Measurements from ENCODE around the gene ZNF627. TPM values are rescaled to one million over a fixed set of nuclear protein-coding genes. Genes with fewer than 3 reads are reported as not detected.

Gene ZNF627
- total and polyA plus RNA-seq, 2 of the 8 experiments (the other 6 are each of a cell fraction or from before 2014, with no cell fraction given), result 7.2 to 13.7 TPM

DNA sequence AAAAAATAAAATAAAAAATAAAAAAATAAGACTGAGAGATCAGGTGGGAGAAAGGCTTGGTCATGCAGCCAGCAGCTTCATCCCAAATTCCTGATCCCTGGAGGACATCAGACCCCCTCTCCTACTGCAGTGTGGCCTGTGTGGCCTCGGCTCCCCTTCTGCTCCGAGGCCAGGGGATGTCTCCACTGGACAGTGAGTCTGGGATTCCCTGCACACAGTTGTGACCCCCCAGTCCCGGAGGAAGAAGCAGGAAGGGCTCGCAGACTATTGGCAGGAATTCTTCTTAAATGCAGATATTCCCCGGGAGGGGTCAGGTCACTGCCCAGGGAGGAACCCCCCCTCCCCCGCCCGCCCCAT, 41.9 kb downstream of the ZNF627 start:
- H3K23ac ChIP-seq (ENCODE audit: insufficient read length), result no peak overlapping the region
- no peaks in the 10 kb centered on the region for H3K79me2 ChIP-seq (ENCODE audit: control insufficient read depth in 1 of 2, insufficient read depth in 2 of 2, low read length in 2 of 2)
- H2BK20ac ChIP-seq (ENCODE audit: low read length), result no peak overlapping the region
- H2AFZ ChIP-seq (ENCODE audit: low read length), result peak overlapping the region; percentile 93; the same call in 1 of the 2 replicates
- no peak overlapping the region for H3K27ac ChIP-seq (ENCODE audit: low read depth, low read length)
- no peak overlapping the region for H3K56ac ChIP-seq (replicated peaks; ENCODE audit: insufficient read length, low read depth, low read length)
- DNase-seq (ENCODE audit: low read depth in 1 of 2, low spot score in 2 of 2) (no peak), FAIRE-seq (no peak)
- ChIA-PET CTCF (ENCODE audit: partially characterized antibody) (interaction anchor here (0.6 to 1.8 kb wide), 4 partner anchors 16 to 250 kb away, joined by 3 to 5 read pairs (median 4); no protein-coding TSS in a partner anchor), POLR2A (ENCODE audit: partially characterized antibody) (interaction anchor here (0.7 to 3.5 kb wide), 6 partner anchors 9 to 81 kb away, joined by 3 to 17 read pairs (median 4); partner anchors contain the start of gene ELOF1)
- H3K4me1 ChIP-seq (replicated peaks in 1 of 4; ENCODE audit: control insufficient read depth in 3 of 4, insufficient read depth in 4 of 4, low read length in 3 of 4), result peaks cover 0 to 5% (median under 1%) of the 10 kb centered on the region in 4 experiments; a peak in 3 of 7 replicates
- H3K23me2 ChIP-seq (ENCODE audit: low read depth, low read length), result no peaks in the 10 kb centered on the region
- peak overlapping the region; percentile 14; the same call in 1 of the 2 replicates for H4K8ac ChIP-seq (ENCODE audit: extremely low read depth, insufficient read depth, low read length)
- H4K91ac ChIP-seq (replicated peaks; ENCODE audit: insufficient read length, low read length), result peak overlapping the region; percentile 81
- no peak overlapping the region for H2BK5ac ChIP-seq (ENCODE audit: low read depth, low read length)
- H3K14ac ChIP-seq (ENCODE audit: insufficient read length), result no peak overlapping the region
- peak overlapping the region in 1 of 4 experiments; percentile 35; a peak in 1 of 7 replicates for H3K9ac ChIP-seq (replicated peaks in 1 of 4; ENCODE audit: extremely low read depth in 1 of 4, low read depth in 3 of 4, low read length in 3 of 4)
- WGBS, 2 experiments (ENCODE audit: extremely low coverage in 1 of 2, insufficient coverage in 1 of 2, insufficient read length in 1 of 2, insufficient replicate concordance in 2 of 2, low coverage in 1 of 2, low lambda C conversion rate in 2 of 2, missing lambda C conversion rate in 1 of 2), result 13% methylated on average over 7 of the region's 7 CpGs; no CpG with 5 or more reads in 1 of the 2 experiments
- H3K18ac ChIP-seq (ENCODE audit: extremely low read depth, low read length), result peak overlapping the region; percentile 78; the same call in 1 of the 2 replicates
- no peaks in the 10 kb centered on the region for H3K79me1 ChIP-seq (ENCODE audit: low read depth, low read length)
- no peaks in the 10 kb centered on the region for H3K27me3 ChIP-seq (replicated peaks in 1 of 4; ENCODE audit: control insufficient read depth in 3 of 4, extremely low read depth in 1 of 4, insufficient read depth in 3 of 4, low read length in 3 of 4)
- H2AK5ac ChIP-seq (ENCODE audit: low read depth, low read length), result no peak overlapping the region
- no peaks in the 10 kb centered on the region for H4K20me1 ChIP-seq (replicated peaks in 1 of 2; ENCODE audit: control insufficient read depth in 1 of 2, insufficient read depth in 2 of 2, low read length in 2 of 2)
- no peak overlapping the region for H3K4ac ChIP-seq (replicated peaks; ENCODE audit: insufficient read length, low read depth, low read length)
- H2BK120ac ChIP-seq (replicated peaks; ENCODE audit: low read depth, low read length), result no peak overlapping the region
- H2BK12ac ChIP-seq (ENCODE audit: low read depth, low read length), result no peak overlapping the region
- no peaks in the 10 kb centered on the region for H3K9me3 ChIP-seq (ENCODE audit: insufficient read depth in 2 of 2, low read depth in 1 of 2, low read length in 1 of 2)
- peak overlapping the region; percentile 44 to 62 for H3K4me2 ChIP-seq (ENCODE audit: insufficient read depth in 1 of 2, low read depth in 2 of 2, low read length in 2 of 2)
- peak overlapping the region; percentile 92; the same call in 1 of the 2 replicates for H2BK15ac ChIP-seq (ENCODE audit: low read length)
- H3K4me3 ChIP-seq (ENCODE audit: extremely low read depth in 1 of 4, insufficient read depth in 2 of 4, low read depth in 3 of 4, low read length in 4 of 4), result peak overlapping the region; percentile 19 to 98 (median 80); a peak in 7 of 8 replicates
- peak overlapping the region; percentile 80 for H4K5ac ChIP-seq (ENCODE audit: insufficient read length, low read depth, low read length)
- H3K36me3 ChIP-seq (ENCODE audit: control insufficient read depth in 2 of 4, insufficient read depth in 4 of 4, low read length in 3 of 4), result no peaks in the 10 kb centered on the region
- TF ChIP-seq GTF2F1 (IDR thresholded peaks at IDR 0.05; ENCODE audit: borderline replicate concordance, low read depth, low read length) (no peak), GABPA (IDR thresholded peaks at IDR 0.05; ENCODE audit: borderline replicate concordance, insufficient read depth, low read length) (no peak), RNF2 (IDR thresholded peaks at IDR 0.05; ENCODE audit: borderline replicate concordance, low read depth, low read length, missing control alignments, poor library complexity, severe bottlenecking) (no peak), KDM1A (IDR thresholded peaks at IDR 0.05; ENCODE audit: borderline replicate concordance, low read length) (no peak), SIRT6 (IDR thresholded peaks at IDR 0.05; ENCODE audit: low read length) (no peak), RXRA (IDR thresholded peaks at IDR 0.05; ENCODE audit: insufficient read depth, low read depth, low read length) (no peak), CHD1 (IDR thresholded peaks at IDR 0.05; ENCODE audit: low read depth, low read length) (no peak)
- TF ChIP-seq, protein P1, sequence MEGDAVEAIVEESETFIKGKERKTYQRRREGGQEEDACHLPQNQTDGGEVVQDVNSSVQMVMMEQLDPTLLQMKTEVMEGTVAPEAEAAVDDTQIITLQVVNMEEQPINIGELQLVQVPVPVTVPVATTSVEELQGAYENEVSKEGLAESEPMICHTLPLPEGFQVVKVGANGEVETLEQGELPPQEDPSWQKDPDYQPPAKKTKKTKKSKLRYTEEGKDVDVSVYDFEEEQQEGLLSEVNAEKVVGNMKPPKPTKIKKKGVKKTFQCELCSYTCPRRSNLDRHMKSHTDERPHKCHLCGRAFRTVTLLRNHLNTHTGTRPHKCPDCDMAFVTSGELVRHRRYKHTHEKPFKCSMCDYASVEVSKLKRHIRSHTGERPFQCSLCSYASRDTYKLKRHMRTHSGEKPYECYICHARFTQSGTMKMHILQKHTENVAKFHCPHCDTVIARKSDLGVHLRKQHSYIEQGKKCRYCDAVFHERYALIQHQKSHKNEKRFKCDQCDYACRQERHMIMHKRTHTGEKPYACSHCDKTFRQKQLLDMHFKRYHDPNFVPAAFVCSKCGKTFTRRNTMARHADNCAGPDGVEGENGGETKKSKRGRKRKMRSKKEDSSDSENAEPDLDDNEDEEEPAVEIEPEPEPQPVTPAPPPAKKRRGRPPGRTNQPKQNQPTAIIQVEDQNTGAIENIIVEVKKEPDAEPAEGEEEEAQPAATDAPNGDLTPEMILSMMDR (IDR thresholded peaks at IDR 0.05; ENCODE audit: control extremely low read depth in 1 of 3, insufficient read depth in 1 of 3, low read depth in 1 of 3, low read length in 3 of 3), result no peak
